Adrenal gland (tissue), 12 donors: Measurements from ENCODE around the gene RFX1. TPM values are rescaled to one million over a fixed set of nuclear protein-coding genes. Genes with fewer than 3 reads are reported as not detected.

ENCODE experiments used
- DNase-seq, 7 donors: peaks; one replicate each; pipeline ENCODE4 v3.0.0-alpha.2; 2019 to 2020
- H3K27ac ChIP-seq, 5 donors: fragments of 200-600 bp; sonication (generic) in 4 of 5; 1 replicate in 3 of 5; 2 replicates in 2 of 5; pipeline versions ENCODE4 v1.5.1 to v1.8.0; 2016 to 2020; ENCODE audit warnings: mild to moderate bottlenecking in 1 of 5
- H3K27me3 ChIP-seq: fragments of 200-600 bp; 2 replicates; pipeline ENCODE4 v1.8.0; 2021
- H3K36me3 ChIP-seq, 2 donors: fragments of 200-600 bp; replicated peaks in 1 of 2; 1 replicate in 1 of 2; 2 replicates in 1 of 2; pipeline versions ENCODE4 v1.5.1 to v1.8.0; 2018 to 2022
- H3K4me1 ChIP-seq, 2 donors: fragments of 200-600 bp; replicated peaks in 1 of 2; 1 replicate in 1 of 2; 2 replicates in 1 of 2; pipeline versions ENCODE4 v1.5.1 to v1.8.0; 2018 to 2021
- H3K4me3 ChIP-seq, 4 donors: fragments of 200-600 bp; sonication (generic) in 3 of 4; one replicate each; pipeline ENCODE4 v1.5.1; 2016 to 2018
- H3K9me3 ChIP-seq, 3 donors: fragments of 200-600 bp; sonication (generic) in 1 of 3; replicated peaks in 1 of 3; 1 replicate in 2 of 3; 2 replicates in 1 of 3; pipeline versions ENCODE4 v1.5.1 to v1.8.0; 2016 to 2021
- CTCF ChIP-seq, 6 experiments: fragments of 450-650 bp in 4 of 6; fragments of 200-600 bp in 2 of 6; sonication (generic) in 1 of 6; IDR thresholded peaks; 1 replicate in 5 of 6; 2 replicates in 1 of 6; pipeline versions ENCODE4 v1.5.1 to v1.8.0; 2016 to 2021; ENCODE audit warnings: antibody characterized with exemption in 6 of 6, mild to moderate bottlenecking in 2 of 6, moderate library complexity in 1 of 6
- POLR2A ChIP-seq, 2 donors: fragments of 450-650 bp; IDR thresholded peaks; one replicate each; pipeline ENCODE4 v1.6.1; 2017; ENCODE audit warnings: antibody characterized with exemption in 2 of 2, mild to moderate bottlenecking in 2 of 2, moderate library complexity in 1 of 2
- WGBS, 4 donors: extraction: QIAGEN DNeasy Blood & Tissue Kit in 2 of 4; methylation state at CpG; one replicate each; pipeline versions ENCODE4 v1.1.5 to v1.1.7; 2013 to 2017; 5-methylcytosine and 5-hydroxymethylcytosine counted together
- intact Hi-C, 2 donors: fragments of 100-400 bp; cut with DNase I; formaldehyde crosslinking; loops; one replicate each; pipeline versions ENCODE4 v1.14.1 to v1.15.0; 2022 to 2023
- polyA plus RNA-seq, 3 donors: library from polyadenylated mRNA; stranded (reverse); fragments of 200-250 nt in 2 of 3; fragments of 350-450 nt in 1 of 3; fragmentation: Illumina TruSeq in 1 of 3; extraction: RNeasy Lipid Tissue Mini Kit (QIAGEN cat#74804) in 1 of 3; gene quantifications; one replicate each; pipeline ENCODE4 v1.2.3, GENCODE V29; 2013 to 2014
- total RNA-seq, 9 donors: library from RNA; depleted of rRNA in 4 of 9; stranded (reverse); fragments of >200 nt in 4 of 9; fragments of 120-200 nt in 1 of 9; fragmentation: NEBNext Ultra II Directional in 1 of 9; extraction: Animal tissue kit (Norgen Biotek cat#: 25700) in 1 of 9; gene quantifications; one replicate each; pipeline versions ENCODE4 v1.1.0 to v1.2.4, GENCODE V29; 2013 to 2023
- donor health status: healthy with polysubstance abuse.
- donor health status: Bipolar disorder and iron deficiency.
- donor health status: DM: yes; HTN: yes; CAD: no.
- donor health status: DM: no; HTN: no; CAD: no.
- donor health status: DM: no; HTN: no; CAD: no.
- donor health status: DM: yes; HTN: yes; CAD: no.

RFX1 gene
- total and polyA plus RNA-seq, 12 donors = 1.4 to 21.4 (median 7.0) TPM

GRCh38 chr19:13931391-13932148, 74.5 kb downstream of the RFX1 start:
- TF ChIP-seq POLR2A (IDR thresholded peaks at IDR 0.05) = no peak
- no peak for TF ChIP-seq CTCF (IDR thresholded peaks at IDR 0.05)
- Histone ChIP-seq H3K4me1 (no peaks in the 10 kb centered on the region), H3K4me3 (no peak overlapping the region), H3K9me3 (no peaks in the 10 kb centered on the region), H3K27me3 (no peaks in the 10 kb centered on the region), H3K36me3 (peaks cover 0 to 13% of the 10 kb centered on the region in 2 donors), H3K27ac (no peak overlapping the region)
- intact Hi-C loops = no loop called here
- DNase-seq = no peak
- WGBS, 4 donors = 85 to 97% (median 87%) methylated on average over 6 to 30 of the region's 30 CpGs

- intact Hi-C loops = no loop called here
- no peak overlapping the region for H3K4me3 ChIP-seq
- H3K36me3 ChIP-seq = peaks cover 0 to 18% of the 10 kb centered on the region in 2 donors
- H3K4me1 ChIP-seq = no peaks in the 10 kb centered on the region
- no peak for TF ChIP-seq CTCF (IDR thresholded peaks at IDR 0.05)
- no peak for TF ChIP-seq POLR2A (IDR thresholded peaks at IDR 0.05)
- no peaks in the 10 kb centered on the region for H3K9me3 ChIP-seq
- WGBS, 4 donors = 86 to 90% (median 88%) methylated on average over 1 to 17 of the region's 17 CpGs
- H3K27ac ChIP-seq = no peak overlapping the region
- no peaks in the 10 kb centered on the region for H3K27me3 ChIP-seq
- DNase-seq = no peak
Observed at GRCh38 chr19:13930402-13930801, 75.7 kb downstream of the RFX1 start.

- intact Hi-C loops = no loop called here
- 85 to 89% (median 88%) methylated on average over 11 to 17 of the region's 17 CpGs; no CpG with 5 or more reads in 1 of the 4 donors for WGBS, 4 donors
- TF ChIP-seq CTCF (IDR thresholded peaks at IDR 0.05) (no peak), POLR2A (IDR thresholded peaks at IDR 0.05) (no peak)
- no peak overlapping the region for H3K27ac ChIP-seq
- no peaks in the 10 kb centered on the region for H3K4me1 ChIP-seq
- DNase-seq = no peak
- H3K27me3 ChIP-seq = no peaks in the 10 kb centered on the region
- no peak overlapping the region for H3K4me3 ChIP-seq
- H3K36me3 ChIP-seq = peaks cover 0 to 21% of the 10 kb centered on the region in 2 donors
- no peaks in the 10 kb centered on the region for H3K9me3 ChIP-seq
Observed at GRCh38 chr19:13929956-13930355, 76.2 kb downstream of the RFX1 start.

GRCh38 chr19:13929340-13929739, 76.8 kb downstream of the RFX1 start:
- intact Hi-C loops = no loop called here
- H3K4me3 ChIP-seq = no peak overlapping the region
- TF ChIP-seq POLR2A (IDR thresholded peaks at IDR 0.05) (no peak), CTCF (IDR thresholded peaks at IDR 0.05) (no peak)
- no peaks in the 10 kb centered on the region for H3K9me3 ChIP-seq
- H3K36me3 ChIP-seq = peaks cover 0 to 28% of the 10 kb centered on the region in 2 donors
- WGBS, 4 donors = 81 to 88% (median 83%) methylated on average over 5 to 12 of the region's 12 CpGs
- no peaks in the 10 kb centered on the region for H3K27me3 ChIP-seq
- H3K4me1 ChIP-seq = no peaks in the 10 kb centered on the region
- H3K27ac ChIP-seq = no peak overlapping the region
- DNase-seq = no peak
